K562 (cell line): ENCODE data around the gene KCNB1. TPM values are rescaled to one million over a fixed set of nuclear protein-coding genes. Genes with fewer than 3 reads are reported as not detected.

Source experiments
- ATAC-seq: fragments of 200-7000 bp; cut with Tn5 transposase; 3 replicates; pipeline ENCODE4 v1.9.1; 2020; ENCODE audit warnings: moderate library complexity
- BruUV-seq: library from RNA; stranded (reverse); fragments of 400-500 nt; replicated peaks from 2 replicates; lab custom pipeline; 2021; lab: Mats Ljungman, UMichigan
- CTCF ChIA-PET: fragments of 300-600 bp; formaldehyde crosslinking; extraction: SDS; loops from one replicate; lab custom pipeline; 2021; ENCODE audit warnings: low intra/inter-chr PET ratio; lab: Yijun Ruan, JAX
- POLR2A ChIA-PET: fragments of 300-600, 350-650 bp; sonication (Branson Sonifier 250); formaldehyde crosslinking; extraction: SDS; loops from one replicate; lab custom pipeline; 2021; ENCODE audit warnings: antibody characterized with exemption, inconsistent platforms; lab: Yijun Ruan, JAX
- DNase-seq, 4 experiments: peaks; one replicate each; pipeline versions ENCODE4 v3.0.0 to v3.0.0-alpha.2; 2011 to 2018; ENCODE audit warnings: low spot score in 3 of 4, mixed read lengths in 3 of 4; ENCODE audit errors: extremely low read depth in 1 of 4
- FAIRE-seq: peaks from 2 replicates; lab custom pipeline; 2011; peaks lifted over from hg19 to GRCh38; lab: Jason Lieb, UNC
- H2AFZ ChIP-seq: 2 replicates; pipeline ENCODE4 v1.6.0; 2011; ENCODE audit warnings: low read depth, low read length, control low read depth, inconsistent platforms
- H3K27ac ChIP-seq: fragments of 200-600 bp; 3 replicates; pipeline ENCODE4 v1.8.0; 2011; ENCODE audit warnings: low read depth, mild to moderate bottlenecking, control low read depth, inconsistent platforms, low read length, moderate library complexity, mixed read lengths; ENCODE audit errors: extremely low read depth
- H3K27me3 ChIP-seq, 2 experiments: fragments of 300-600 bp in 1 of 2; 2 replicates in 1 of 2; 3 replicates in 1 of 2; pipeline versions ENCODE4 v1.6.0 to v1.8.0; 2011; ENCODE audit warnings: inconsistent platforms in 2 of 2, low read length in 2 of 2, mild to moderate bottlenecking in 1 of 2, mixed read lengths in 1 of 2, moderate library complexity in 1 of 2; ENCODE audit not compliant: control insufficient read depth in 2 of 2, insufficient read depth in 2 of 2
- H3K36me3 ChIP-seq: fragments of 300-600 bp; 3 replicates; pipeline ENCODE4 v1.8.0; 2011; ENCODE audit warnings: mild to moderate bottlenecking, low read length, inconsistent platforms; ENCODE audit not compliant: control insufficient read depth, insufficient read depth
- H3K4me1 ChIP-seq, 2 experiments: fragments of 200-600 bp in 1 of 2; replicated peaks in 1 of 2; 2 replicates in 1 of 2; 3 replicates in 1 of 2; pipeline versions ENCODE4 v1.5.1 to v1.8.0; 2011; ENCODE audit warnings: inconsistent platforms in 2 of 2, low read length in 2 of 2, mild to moderate bottlenecking in 1 of 2, mixed read lengths in 1 of 2, moderate library complexity in 1 of 2; ENCODE audit not compliant: control insufficient read depth in 2 of 2, insufficient read depth in 2 of 2
- H3K4me2 ChIP-seq: 2 replicates; pipeline ENCODE4 v1.6.1; 2011; ENCODE audit warnings: low read length, control low read depth, inconsistent platforms, mixed read lengths; ENCODE audit not compliant: insufficient read depth
- H3K4me3 ChIP-seq: fragments of 200-600 bp; sonication (generic), shearing (Covaris generic); 2 replicates; pipeline ENCODE4 v1.5.1; 2016; ENCODE audit warnings: control low read depth, inconsistent platforms
- H3K79me2 ChIP-seq: fragments of 200-600 bp; 3 replicates; pipeline ENCODE4 v1.8.0; 2011; ENCODE audit warnings: low read length, inconsistent platforms; ENCODE audit not compliant: control insufficient read depth, insufficient read depth
- H3K9ac ChIP-seq, 2 experiments: 2 replicates each; pipeline versions ENCODE4 v1.6.0 to v1.6.1; 2011; ENCODE audit warnings: low read depth in 2 of 2, low read length in 2 of 2, control low read depth in 1 of 2, inconsistent platforms in 1 of 2, mild to moderate bottlenecking in 1 of 2, mixed read lengths in 1 of 2; ENCODE audit not compliant: insufficient read depth in 1 of 2
- H3K9me1 ChIP-seq: one replicate; pipeline ENCODE4 v1.6.0; 2011; ENCODE audit warnings: inconsistent platforms, mild to moderate bottlenecking, low read length, moderate library complexity; ENCODE audit not compliant: control insufficient read depth, insufficient read depth
- H3K9me3 ChIP-seq: replicated peaks from 2 replicates; pipeline ENCODE4 v1.5.1; 2011; ENCODE audit warnings: low read depth, low read length, inconsistent platforms; ENCODE audit not compliant: control insufficient read depth, insufficient read depth
- H4K20me1 ChIP-seq: replicated peaks from 2 replicates; pipeline ENCODE4 v1.6.1; 2011; ENCODE audit warnings: low read length, inconsistent platforms, mixed read lengths; ENCODE audit not compliant: control insufficient read depth, insufficient read depth
- DIDO1 ChIP-seq: fragments of 450-650 bp; IDR thresholded peaks from 2 replicates; pipeline ENCODE4 v1.6.1; 2016; ENCODE audit warnings: low read depth, missing biosample characterization, missing genetic modification characterization
- HNRNPH1 ChIP-seq: fragments of 200-400 bp; formaldehyde crosslinking; optimal IDR thresholded peaks from 2 replicates; pipeline ENCODE3; 2017; ENCODE audit warnings: low read depth, mild to moderate bottlenecking, low read length, moderate library complexity
- ILK ChIP-seq: fragments of 450-650 bp; IDR thresholded peaks from 2 replicates; pipeline ENCODE4 v1.6.1; 2016; ENCODE audit warnings: missing genetic modification characterization, low read depth, mild to moderate bottlenecking, missing compliant biosample characterization, moderate library complexity, borderline replicate concordance
- MIER1 ChIP-seq: fragments of 450-650 bp; IDR thresholded peaks from 2 replicates; pipeline ENCODE4 v1.6.1; 2016; ENCODE audit warnings: antibody characterized with exemption, mild to moderate bottlenecking, low read depth
- NFE2 ChIP-seq: IDR thresholded peaks from 2 replicates; pipeline ENCODE4 v1.6.1; 2014; ENCODE audit warnings: antibody characterized with exemption, low read depth
- PCBP2 ChIP-seq: fragments of 200-400 bp; formaldehyde crosslinking; IDR thresholded peaks from 2 replicates; pipeline ENCODE4 v1.6.1; 2018; ENCODE audit warnings: low read length, low read depth, mild to moderate bottlenecking, moderate library complexity; ENCODE audit not compliant: poor library complexity, severe bottlenecking
- PYGO2 ChIP-seq: fragments of 450-650 bp; IDR thresholded peaks from 2 replicates; pipeline ENCODE4 v1.6.1; 2016; ENCODE audit warnings: mild to moderate bottlenecking, missing genetic modification characterization, moderate library complexity, missing compliant biosample characterization
- RFX1 ChIP-seq: fragments of 450-650 bp; IDR thresholded peaks from 2 replicates; pipeline ENCODE4 v1.6.1; 2016; ENCODE audit warnings: mild to moderate bottlenecking, moderate library complexity
- SAP30 ChIP-seq: fragments of 200-600 bp; sonication (generic); IDR thresholded peaks from 2 replicates; pipeline ENCODE4 v1.6.1; 2012; ENCODE audit warnings: borderline replicate concordance, low read depth, mild to moderate bottlenecking, moderate library complexity, low read length, control low read depth, inconsistent platforms; ENCODE audit not compliant: insufficient read depth, poor library complexity, severe bottlenecking
- TFAM ChIP-seq: fragments of 250-450 bp; sonication (Bioruptor Pico); conservative IDR thresholded peaks from 2 replicates; pipeline ENCODE4 v1.5.0; 2021; ENCODE audit warnings: mild to moderate bottlenecking, moderate library complexity
- WGBS: fragments of 100-300 bp; shearing (Covaris generic); methylation state at CpG from one replicate; pipeline ENCODE4 v1.1.6; 2016; ENCODE audit warnings: low coverage, mixed read lengths; ENCODE audit not compliant: insufficient coverage; ENCODE audit errors: missing lambda C conversion rate; 5-methylcytosine and 5-hydroxymethylcytosine counted together
- in situ Hi-C: fragments of 300-500 bp; cut with MboI; formaldehyde crosslinking; loops from 4 replicates; pipeline ENCODE4 v1.15.0; 2018; ENCODE audit warnings: inconsistent platforms, mixed read lengths
- intact Hi-C: fragments of 100-400 bp; cut with micrococcal nuclease; formaldehyde crosslinking; loops from 2 replicates; pipeline ENCODE4 v1.14.2; 2022
- polyA plus RNA-seq, 8 experiments: library from polyadenylated mRNA; depleted of rRNA in 4 of 8; stranded (reverse) in 5 of 8; unstranded in 3 of 8; fragments of >200 nt; fragmentation: Nextera tagmentation in 2 of 8; fragmentation: Illumina TruSeq in 1 of 8; extraction: Ambion mirVana in 2 of 8; extraction: Trizol in 1 of 8; gene quantifications; 2 replicates each; pipeline versions ENCODE4 v1.2.1 to v1.2.3, GENCODE V29; 2011 to 2014; ENCODE audit warnings: inconsistent platforms in 1 of 8, missing spikeins in 1 of 8
- total RNA-seq, 7 experiments: library from RNA; depleted of rRNA in 6 of 7; stranded (reverse); fragments of >200 nt in 6 of 7; fragmentation: Illumina TruSeq in 2 of 7; extraction: Trizol in 2 of 7; gene quantifications; 2 replicates each; pipeline versions ENCODE4 v1.2.1 to v1.2.3, GENCODE V29; 2011 to 2021; ENCODE audit warnings: low replicate concordance in 1 of 7
- TF ChIP-seq, protein P1 (sequence below): fragments of 450-650 bp; IDR thresholded peaks from 2 replicates; pipeline ENCODE4 v1.6.1; 2016; ENCODE audit warnings: low read depth, mild to moderate bottlenecking, moderate library complexity
- TF ChIP-seq, protein P2 (sequence below): IDR thresholded peaks from 2 replicates; pipeline ENCODE4 v1.6.1; 2011; ENCODE audit not compliant: insufficient read length; ENCODE audit errors: extremely low read depth
- TF ChIP-seq, protein P3 (sequence below), 2 experiments: fragments of 450-650 bp in 1 of 2; sonication (generic) in 1 of 2; formaldehyde crosslinking in 1 of 2; IDR thresholded peaks in 1 of 2; conservative IDR thresholded peaks in 1 of 2; 2 replicates each; pipeline versions ENCODE4 v1.6.1 to v1.8.1; 2016 to 2023; ENCODE audit warnings: mild to moderate bottlenecking in 2 of 2, moderate library complexity in 2 of 2, inconsistent platforms in 1 of 2, missing genetic modification reagents in 1 of 2

Gene KCNB1
- total and polyA plus RNA-seq, 9 of the 15 experiments (the other 6 are each of a cell fraction or from before 2014, with no cell fraction given), result 0.01 to 0.06 TPM; not detected in 7

- no peak for FAIRE-seq
- Histone ChIP-seq H3K79me2 (no peaks in the 10 kb centered on the region), H3K27ac (no peak overlapping the region), H3K9me1 (no peaks in the 10 kb centered on the region), H3K9me3 (no peaks in the 10 kb centered on the region), H3K4me3 (no peak overlapping the region), H4K20me1 (no peaks in the 10 kb centered on the region; the same call in 1 of the 2 replicates), H3K36me3 (no peaks in the 10 kb centered on the region), H3K27me3 (peaks cover 0 to 32% of the 10 kb centered on the region in 2 experiments; a peak in 2 of 5 replicates), H3K4me2 (no peak overlapping the region), H3K4me1 (no peaks in the 10 kb centered on the region), H3K9ac (no peak overlapping the region), H2AFZ (no peak overlapping the region)
- intact Hi-C loops (no loop called here), in situ Hi-C loops (no loop called here)
- TF ChIP-seq PYGO2, result no peak
- no peak for TF ChIP-seq TFAM (CRISPR knock-in tag)
- TF ChIP-seq RFX1, result peak; percentile 81
- no peak for TF ChIP-seq SAP30
- no peak for TF ChIP-seq ILK
- ChIA-PET POLR2A (interaction anchor here (0.8 to 1.2 kb wide), 2 partner anchors 11 to 13 kb away, joined by 3 read pairs; no protein-coding TSS in a partner anchor), CTCF (no interaction called here)
- ATAC-seq, result no peak
- 3% methylated on average over 3 of the region's 3 CpGs for WGBS
- DNase-seq, result no peak
- no TSS peak for BruUV-seq
These were observed 49.9 kb downstream of the KCNB1 start for GRCh38 chr20:49432550-49432949.

DNA sequence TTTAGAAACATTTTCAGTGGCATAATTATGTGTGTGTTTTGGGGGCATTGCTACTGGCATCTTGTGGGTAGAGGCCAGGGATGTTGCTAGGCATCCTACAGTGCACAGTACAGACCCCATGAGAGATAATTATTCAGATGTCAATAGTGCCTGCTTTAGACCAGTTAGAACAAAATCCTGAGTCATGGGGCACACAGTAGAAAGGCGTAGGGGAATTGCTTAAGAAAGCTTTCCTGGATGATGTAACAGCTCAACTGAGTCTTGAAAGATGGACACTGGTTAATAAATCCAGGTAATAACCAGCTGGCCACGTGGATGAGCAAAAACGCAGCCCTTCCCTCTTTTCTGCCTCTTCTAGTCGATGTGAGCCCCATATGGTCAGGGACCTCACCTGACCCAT is 51.1 kb downstream of the KCNB1 start:
- WGBS, result 2% methylated on average over 4 of the region's 4 CpGs
- no peak for ATAC-seq
- intact Hi-C loops (no loop called here), in situ Hi-C loops (no loop called here)
- no peak for FAIRE-seq
- H3K36me3 ChIP-seq, result no peaks in the 10 kb centered on the region
- no peak overlapping the region for H3K4me2 ChIP-seq
- DNase-seq, result no peak
- H3K27me3 ChIP-seq, result peaks cover 0 to 27% of the 10 kb centered on the region in 2 experiments; a peak in 2 of 5 replicates
- POLR2A ChIA-PET, result interaction anchor here (0.6 to 1.2 kb wide), 2 partner anchors 12 to 95 kb away, joined by 3 read pairs; no protein-coding TSS in a partner anchor
- peaks cover 4% of the 10 kb centered on the region for H4K20me1 ChIP-seq
- no peak overlapping the region for H3K4me3 ChIP-seq
- no peaks in the 10 kb centered on the region for H3K9me1 ChIP-seq
- no peaks in the 10 kb centered on the region for H3K9me3 ChIP-seq
- BruUV-seq, result no TSS peak
- CTCF ChIA-PET, result no interaction called here
- no peak overlapping the region for H3K9ac ChIP-seq
- no peak overlapping the region for H2AFZ ChIP-seq
- no peaks in the 10 kb centered on the region for H3K79me2 ChIP-seq
- H3K27ac ChIP-seq, result no peak overlapping the region
- H3K4me1 ChIP-seq, result no peaks in the 10 kb centered on the region
- TF ChIP-seq, protein P1, sequence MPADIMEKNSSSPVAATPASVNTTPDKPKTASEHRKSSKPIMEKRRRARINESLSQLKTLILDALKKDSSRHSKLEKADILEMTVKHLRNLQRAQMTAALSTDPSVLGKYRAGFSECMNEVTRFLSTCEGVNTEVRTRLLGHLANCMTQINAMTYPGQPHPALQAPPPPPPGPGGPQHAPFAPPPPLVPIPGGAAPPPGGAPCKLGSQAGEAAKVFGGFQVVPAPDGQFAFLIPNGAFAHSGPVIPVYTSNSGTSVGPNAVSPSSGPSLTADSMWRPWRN, result no peak
- TF ChIP-seq, protein P2, sequence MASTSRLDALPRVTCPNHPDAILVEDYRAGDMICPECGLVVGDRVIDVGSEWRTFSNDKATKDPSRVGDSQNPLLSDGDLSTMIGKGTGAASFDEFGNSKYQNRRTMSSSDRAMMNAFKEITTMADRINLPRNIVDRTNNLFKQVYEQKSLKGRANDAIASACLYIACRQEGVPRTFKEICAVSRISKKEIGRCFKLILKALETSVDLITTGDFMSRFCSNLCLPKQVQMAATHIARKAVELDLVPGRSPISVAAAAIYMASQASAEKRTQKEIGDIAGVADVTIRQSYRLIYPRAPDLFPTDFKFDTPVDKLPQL, result no peak
- TF ChIP-seq, protein P3, sequence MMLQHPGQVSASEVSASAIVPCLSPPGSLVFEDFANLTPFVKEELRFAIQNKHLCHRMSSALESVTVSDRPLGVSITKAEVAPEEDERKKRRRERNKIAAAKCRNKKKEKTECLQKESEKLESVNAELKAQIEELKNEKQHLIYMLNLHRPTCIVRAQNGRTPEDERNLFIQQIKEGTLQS (IDR thresholded peaks at IDR 0.05), result peak; percentile 50; the same call in 1 of the 2 replicates
- TF ChIP-seq, protein P3 (CRISPR knock-in tag; conservative IDR thresholded peaks at IDR 0.05), result no peak
- no peak for TF ChIP-seq PCBP2
- no peak for TF ChIP-seq HNRNPH1
- 0 out of 2 replicates have a peak, but pooled peaks have one; percentile 35 for TF ChIP-seq NFE2
- no peak for TF ChIP-seq MIER1
- no peak for TF ChIP-seq DIDO1 (tag)
